ENCODE data around the gene SMPX.

Gene SMPX

DNA sequence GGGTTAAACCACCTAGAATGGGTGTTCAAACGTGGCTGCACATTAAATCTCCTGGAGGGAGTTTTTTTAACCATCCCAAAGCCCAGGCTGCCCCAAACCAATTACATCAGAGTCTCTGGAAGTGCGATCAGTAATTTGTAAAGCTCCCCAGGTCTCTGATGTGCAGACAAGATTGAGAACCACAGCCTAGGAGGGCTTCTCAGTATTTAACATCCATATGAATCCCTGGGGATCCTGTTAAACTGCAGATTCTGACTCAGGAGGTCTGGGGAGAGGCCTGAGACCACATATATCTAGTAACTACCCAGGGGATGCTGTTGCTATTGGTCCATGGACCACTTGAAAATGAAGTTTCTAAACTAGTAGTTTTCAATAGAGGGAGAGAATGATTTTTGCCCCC lies 42.6 kb downstream of the SMPX start:
- DNase-seq (ENCODE audit: low read depth, low spot score): no peak

DNA sequence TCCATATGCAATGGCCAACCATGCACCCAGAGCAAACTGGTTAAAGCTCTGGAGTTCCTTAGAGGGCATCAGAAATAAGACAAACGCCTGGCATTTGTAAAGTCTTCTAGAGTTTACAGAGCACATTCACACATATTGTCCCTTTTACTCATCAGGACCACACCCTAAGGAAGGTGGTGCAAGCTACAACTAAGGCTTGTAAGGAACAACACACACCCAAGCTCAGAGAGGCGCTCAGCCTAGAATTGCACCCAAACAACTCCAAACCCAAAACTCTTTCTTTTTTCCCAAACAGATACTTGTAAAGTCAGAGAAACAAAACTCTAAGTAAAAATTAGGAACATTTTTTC lies 46.1 kb downstream of the SMPX start:
- DNase-seq (ENCODE audit: low read depth, low spot score): no peak

DNA sequence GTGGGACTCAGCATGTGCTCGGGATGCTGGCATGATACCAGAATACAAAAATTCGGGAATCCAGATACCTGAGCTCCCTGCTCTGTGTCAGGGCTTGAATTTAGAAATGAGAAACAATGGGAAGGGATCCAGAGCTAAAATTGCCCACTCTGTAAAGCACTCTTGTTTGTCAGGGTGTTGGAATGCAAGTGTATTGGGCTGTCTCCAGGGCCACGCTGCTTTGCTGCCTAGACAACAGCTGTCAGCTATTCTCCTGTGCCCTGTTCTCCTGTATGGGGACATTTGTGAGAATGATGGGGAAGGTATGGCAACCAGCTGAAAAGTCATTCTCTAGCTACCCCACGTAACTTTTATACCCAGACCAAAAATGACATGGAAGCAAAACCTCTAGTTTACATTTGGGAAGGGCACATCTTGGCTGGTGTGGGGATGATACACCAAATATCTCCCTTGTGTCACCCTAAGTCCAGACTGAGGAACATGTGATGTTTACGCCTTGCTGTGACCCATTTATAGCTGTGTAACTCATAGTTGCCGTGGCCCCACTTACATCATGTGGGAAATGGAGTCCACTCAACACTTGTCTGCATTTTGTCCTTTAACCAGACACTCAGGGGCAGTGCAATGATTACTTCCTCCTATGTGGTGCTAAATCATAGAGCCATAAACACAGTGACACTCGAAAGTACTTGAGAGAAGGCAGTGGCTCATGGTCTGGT lies 46.6 kb downstream of the SMPX start:
- no peak for DNase-seq (ENCODE audit: low read depth, low spot score)

DNA sequence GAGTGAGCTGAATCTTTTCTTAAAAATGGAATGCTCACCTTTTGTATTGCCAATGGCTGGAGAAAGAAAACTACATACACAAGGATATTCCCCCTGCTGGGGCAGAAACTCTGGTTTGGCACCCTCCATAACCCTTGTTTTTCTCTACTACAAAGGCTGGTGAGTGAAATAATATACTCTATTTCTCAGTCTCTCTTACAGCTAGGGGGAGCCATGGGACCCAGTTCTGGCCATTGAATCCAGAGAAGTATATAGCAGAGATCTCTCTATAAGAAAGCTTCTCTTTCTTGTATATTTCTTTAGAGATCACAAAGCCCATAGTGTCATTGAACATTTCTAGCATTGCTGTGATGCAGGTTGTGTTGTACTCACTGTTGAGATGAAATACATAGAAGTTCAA lies 49.8 kb downstream of the SMPX start:
- no peak for DNase-seq (ENCODE audit: low read depth, low spot score)

DNA sequence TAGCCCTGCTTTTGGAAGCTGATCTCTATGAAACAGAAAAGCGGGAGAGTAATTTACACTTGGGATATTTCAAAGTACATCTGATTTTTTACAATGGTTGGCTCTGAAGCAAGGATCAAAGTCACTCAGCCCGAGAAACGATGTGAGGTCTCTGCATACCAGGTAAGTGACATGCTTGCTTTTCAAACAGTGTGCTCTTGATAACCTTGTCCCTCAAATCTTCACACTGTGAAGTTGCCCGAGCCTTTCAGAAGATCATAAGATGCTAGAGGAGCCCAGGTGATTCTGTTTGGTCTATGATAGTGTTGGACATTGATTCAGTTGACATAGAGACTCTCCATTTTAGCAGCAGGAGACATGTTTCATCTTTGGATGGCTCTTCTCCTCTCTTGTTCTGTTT lies 52.7 kb downstream of the SMPX start:
- DNase-seq (ENCODE audit: low read depth, low spot score): no peak

DNA sequence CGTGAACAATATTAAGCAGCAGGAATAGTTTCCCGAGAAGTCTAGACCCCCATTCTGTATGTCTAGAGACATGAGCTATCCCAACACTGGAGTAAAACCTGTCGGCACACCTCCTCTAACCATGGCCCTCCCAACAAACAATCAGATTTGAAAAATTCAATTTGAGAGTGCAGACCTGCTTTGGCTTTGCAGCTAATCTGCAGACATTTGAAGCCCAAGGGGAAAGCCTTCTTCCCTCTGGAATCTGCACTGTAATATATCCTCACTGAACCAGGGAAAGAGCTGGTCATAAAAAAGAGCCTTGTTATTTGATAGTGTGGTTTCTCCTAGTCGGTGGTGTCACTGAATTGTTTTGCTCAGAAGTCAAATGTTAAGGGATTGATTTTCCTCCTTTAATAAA lies 55.2 kb downstream of the SMPX start:
- no peak for DNase-seq (ENCODE audit: low read depth, low spot score)

DNA sequence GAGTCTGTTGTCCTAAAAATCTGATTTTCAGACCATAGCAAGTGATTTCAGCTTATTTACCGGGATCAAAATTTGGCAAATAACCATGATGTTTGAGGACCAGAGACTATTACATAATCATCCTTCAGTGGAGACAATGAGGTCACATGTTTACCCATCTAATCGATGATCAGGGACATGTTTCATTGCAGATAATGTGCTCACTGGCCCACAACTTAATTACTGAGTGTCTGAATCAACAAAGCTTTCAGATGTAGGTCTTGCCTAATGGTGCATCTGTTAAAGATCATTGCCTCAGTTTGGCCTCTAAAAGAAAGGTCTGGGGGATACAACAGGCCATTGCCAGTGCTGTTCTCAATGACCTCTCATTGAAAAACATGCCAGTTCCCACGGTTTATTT lies 56.9 kb downstream of the SMPX start:
- no peak for DNase-seq (ENCODE audit: low read depth, low spot score)

DNA sequence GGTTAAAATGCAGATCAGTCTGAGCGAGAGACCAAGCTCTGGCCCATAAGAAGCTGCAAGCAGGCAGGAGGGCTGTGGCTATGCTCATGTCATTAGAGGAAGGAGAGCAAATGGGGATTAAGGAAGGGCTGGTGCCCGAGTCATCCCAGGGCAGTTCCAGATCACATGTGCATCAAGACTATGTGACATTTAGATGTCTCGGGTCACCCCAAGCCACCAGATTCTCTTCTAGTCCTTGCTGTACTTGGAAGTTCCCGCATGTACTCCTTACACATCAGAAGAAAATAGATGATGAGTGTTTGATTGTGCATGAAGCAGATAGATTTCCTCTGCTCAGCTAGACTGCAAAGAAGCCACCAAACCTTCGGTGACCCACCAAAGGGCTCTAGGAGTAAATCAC lies 57.6 kb downstream of the SMPX start:
- DNase-seq (ENCODE audit: low read depth, low spot score): no peak

DNA sequence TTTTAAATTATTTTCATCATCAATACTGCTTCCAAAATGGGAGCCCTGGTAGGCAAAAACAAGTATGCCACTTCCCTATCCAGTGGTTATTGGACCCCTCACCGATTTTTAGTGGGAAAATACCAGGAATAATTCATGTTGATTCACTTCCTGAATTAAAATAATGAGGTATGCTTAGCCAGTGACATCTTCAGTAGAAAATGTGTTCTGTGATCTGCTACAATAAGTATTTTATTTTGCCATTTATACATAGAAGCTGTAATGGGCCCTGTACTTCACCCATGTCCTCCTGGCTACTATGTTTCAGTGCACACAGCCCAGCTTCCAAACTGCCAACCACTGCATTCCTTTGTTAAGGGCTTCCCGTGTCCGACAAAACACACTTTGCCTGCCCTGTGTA lies 58.8 kb downstream of the SMPX start:
- no peak for DNase-seq (ENCODE audit: low read depth, low spot score)

DNA sequence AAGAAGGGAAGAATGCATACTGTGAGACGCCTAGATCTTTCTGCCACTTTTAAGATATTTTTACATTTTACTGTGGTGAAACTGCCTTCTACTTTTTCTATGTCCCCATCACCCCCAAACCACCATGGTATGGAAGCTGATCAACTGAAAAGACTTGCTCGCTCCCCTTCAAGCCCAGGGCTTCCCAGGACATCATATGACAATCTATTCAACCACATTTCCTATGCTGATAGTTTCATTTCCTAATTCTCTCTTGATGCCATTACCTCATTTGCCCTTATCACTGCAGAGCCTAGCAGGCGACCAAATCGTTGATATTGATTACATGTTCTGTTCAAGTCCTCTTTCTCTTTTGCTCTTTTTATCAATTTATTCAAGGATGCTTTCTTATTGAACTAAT lies 59.6 kb downstream of the SMPX start:
- no peak for DNase-seq (ENCODE audit: low read depth, low spot score)

DNA sequence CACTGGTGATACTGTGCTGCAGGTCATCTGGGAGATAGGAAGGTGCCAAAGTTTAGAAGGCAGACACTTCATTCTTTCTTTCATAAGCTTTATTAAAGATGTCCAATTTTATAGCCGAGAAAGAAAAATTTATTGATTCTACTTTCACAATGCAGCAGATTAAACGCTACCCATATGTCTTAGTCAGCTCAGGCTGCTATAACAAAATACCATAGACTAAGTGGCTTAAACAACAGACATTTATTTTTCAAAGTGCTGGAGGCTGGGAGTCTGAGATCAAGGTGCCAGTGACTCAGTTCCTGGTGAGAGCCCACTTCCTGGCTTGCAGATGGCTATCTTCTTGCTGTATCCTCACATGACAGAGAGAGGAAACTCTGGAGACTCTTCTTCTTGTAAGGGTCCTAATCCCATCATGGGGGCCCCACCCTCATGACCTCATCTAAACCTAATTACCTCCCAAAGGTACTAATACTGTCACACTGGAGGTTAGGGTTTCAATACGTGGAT lies 66.4 kb downstream of the SMPX start:
- no peak for DNase-seq (ENCODE audit: low read depth, low spot score)

DNA sequence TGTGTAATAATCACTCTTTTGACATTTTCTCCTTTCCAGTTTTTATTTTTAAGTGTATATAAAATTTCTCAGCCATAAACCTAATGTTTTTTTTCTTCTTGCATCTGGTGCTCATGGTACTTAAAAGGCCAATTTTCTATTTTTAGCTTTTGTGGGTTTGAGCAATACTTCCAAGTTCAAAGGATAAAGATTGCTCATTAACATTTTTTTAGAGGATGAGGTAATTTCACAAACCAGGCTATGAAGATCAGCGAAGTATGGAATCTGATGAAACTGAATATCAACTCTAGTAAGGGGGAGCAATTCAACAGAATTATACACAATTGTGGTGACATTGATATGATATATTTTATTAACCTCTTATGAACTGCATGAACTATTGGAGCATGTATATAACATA lies 74.0 kb downstream of the SMPX start:
- no peak for DNase-seq (ENCODE audit: low read depth, low spot score)

DNA sequence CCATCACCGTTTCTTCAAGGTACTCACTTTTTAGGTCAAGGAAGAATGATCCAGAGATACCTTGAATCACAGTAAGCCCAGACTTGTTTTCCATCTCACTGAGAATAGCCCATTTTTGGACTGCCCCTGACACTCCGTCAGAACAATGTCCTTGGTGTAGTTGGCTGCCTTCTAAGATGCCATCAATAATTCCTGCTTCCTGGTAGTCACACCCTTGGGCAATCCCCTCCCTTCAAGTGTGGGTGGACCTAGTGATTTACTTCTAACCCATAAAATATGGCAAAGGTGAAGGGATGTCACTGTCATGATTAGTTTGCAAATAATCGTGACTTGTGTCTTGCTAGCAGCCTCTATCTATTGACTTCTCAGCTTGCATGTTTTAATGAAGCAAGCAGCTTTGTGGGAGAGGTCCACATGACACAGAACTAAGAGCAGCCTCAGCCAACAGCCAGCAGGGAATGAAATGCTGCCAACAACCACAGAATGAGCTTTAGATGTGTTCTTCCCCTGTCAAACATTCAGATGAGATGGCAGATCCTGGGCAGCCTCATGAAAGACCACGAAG lies 79.8 kb downstream of the SMPX start:
- DNase-seq (ENCODE audit: low read depth, low spot score): no peak

DNA sequence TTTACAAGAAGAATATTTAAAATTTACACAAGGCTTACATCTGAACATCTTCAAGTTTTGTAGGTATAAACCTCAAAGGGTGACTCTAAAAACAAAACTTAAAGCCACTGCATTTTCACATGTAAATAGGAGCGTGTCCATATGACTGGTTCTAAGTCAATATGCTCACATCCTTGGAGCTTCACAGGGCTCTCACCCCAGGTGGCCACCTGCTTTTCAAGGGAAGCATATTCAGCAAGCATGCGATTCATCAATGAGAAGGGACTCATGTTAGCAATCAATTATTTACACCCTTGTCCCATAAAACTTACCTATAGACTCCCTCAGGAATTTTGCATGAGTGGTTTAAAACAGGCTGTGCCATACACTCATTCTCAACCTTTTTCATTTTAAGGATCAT lies 82.0 kb downstream of the SMPX start:
- DNase-seq (ENCODE audit: low read depth, low spot score): no peak

DNA sequence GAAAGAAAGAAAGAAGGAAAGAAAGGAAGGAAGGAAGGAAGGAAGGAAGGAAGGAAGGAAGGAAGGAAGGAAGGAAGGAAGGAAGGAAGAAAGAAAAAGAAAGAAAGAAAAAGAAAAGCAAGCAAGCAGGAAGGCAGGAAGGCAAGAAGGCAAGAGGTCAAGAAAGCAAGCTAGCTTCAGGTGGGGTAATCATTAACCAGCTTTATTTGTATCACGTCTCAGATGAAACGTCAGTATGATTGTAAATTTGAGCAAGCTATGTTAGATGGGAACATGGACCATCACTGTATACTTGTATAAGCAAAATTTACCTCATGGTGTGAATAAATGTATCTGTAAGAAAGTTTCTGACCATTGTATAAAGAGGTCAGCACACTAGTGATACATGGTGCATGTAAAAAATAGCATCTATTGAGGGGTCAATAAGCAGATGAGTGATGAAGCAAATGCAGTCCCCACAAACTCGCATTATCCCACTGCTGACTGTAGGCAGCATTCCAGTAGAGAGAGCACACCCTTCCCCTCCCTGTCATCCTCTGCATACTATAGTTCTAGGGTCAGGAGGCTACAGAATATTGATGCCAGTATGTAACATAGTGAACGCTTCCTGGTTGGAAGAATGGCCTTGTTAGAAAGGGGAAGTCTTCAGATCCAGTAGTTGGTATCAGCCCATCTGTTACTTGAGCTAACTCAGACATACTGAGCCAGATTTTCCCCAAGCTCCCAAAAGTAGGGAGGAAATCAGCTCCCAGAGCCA lies 83.3 kb downstream of the SMPX start:
- DNase-seq (ENCODE audit: low read depth, low spot score): no peak

DNA sequence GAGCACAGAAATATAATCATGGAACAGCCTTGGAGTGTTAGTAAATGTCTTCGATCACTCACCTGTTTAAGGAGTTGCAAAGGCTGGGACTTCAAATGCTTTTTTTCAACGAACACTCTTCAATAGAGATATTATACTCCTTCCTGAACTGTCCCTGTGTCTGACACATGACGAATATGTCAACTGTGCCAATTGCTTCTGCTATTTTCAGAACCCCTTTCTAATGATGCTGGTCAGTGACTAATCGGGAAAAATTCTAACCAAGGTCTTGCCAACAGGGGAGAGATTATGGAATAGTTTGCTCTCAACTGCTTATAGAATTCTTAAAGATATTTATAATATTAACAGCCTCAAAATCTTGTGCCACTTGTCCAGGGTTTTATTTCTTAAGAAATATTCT lies 91.2 kb downstream of the SMPX start:
- no peak for DNase-seq (ENCODE audit: low read depth, low spot score)

DNA sequence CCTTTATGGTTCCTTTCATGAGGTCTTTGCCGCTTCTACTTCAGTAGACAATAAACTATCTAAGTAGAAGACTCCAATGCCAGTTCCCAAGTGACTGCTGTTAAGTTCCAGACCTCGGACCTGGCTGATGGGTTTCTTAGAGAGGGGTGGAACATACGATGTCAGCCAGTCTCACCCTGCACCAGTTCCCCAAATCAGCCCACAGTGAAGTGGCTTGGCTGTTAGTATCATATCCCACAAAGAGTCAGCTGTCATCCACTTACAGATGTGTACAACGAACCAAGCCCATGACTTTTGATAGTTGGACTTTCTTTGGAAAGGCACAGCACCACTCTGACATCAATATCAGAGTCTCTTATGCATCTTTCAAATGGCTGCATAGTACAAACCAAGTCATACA lies 91.7 kb downstream of the SMPX start:
- DNase-seq (ENCODE audit: low read depth, low spot score): no peak

DNA sequence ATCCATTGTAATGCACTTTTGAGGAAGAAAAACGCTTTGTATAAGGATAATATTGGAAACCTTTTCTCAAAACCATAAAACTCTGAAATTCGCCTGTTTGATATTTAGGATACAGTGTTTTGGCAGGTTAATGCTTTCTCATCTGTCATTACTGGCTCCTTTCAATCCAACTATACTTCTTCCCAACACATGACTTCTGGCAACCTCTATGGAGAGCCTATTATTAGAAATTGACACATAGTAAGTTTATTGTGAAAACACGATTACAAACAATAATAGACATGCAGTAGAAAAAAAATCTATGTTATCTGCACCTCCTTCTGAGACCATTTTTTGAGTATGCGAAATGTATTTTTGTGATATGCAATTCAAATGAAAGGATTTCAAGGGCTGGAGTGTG lies 95.2 kb downstream of the SMPX start:
- no peak for DNase-seq (ENCODE audit: low read depth, low spot score)

DNA sequence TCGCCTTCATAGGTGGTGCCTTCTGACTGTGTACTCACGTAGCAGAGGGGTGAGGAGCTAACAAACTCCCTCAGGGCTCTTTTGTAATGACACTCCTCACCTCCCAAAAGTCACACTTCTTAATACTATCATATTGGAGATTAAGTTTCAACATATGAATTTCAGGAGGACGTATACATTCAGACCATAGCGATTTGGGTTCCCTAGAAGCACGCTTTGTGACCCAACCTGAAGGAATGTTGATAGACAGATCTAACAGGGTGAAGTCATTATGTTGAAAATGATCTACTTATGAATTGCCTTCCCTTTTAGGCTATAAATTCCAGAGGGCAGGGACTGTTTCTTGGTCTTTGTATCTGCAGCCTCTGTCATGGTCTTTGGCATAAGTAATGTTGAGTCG lies 96.6 kb downstream of the SMPX start:
- DNase-seq (ENCODE audit: low read depth, low spot score): no peak

DNA sequence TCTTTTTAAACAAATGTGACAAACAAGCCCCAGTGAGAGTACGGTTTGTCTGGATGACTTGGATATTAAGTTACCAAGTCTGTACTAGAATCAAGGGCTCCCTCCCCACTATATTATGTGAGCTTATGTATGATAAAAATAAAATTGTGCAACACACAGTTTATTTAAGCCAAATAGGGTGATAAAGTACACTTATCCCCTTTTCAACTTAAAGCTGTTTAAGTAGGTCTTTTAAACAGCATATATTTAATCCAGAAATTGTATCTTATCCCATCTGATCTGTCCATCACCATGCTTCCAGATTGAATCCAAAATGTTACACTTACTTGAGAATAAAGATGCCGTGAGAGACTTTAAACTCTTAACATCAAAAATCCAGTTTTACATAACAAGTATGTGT lies 97.8 kb downstream of the SMPX start:
- no peak for DNase-seq (ENCODE audit: low read depth, low spot score)

DNA sequence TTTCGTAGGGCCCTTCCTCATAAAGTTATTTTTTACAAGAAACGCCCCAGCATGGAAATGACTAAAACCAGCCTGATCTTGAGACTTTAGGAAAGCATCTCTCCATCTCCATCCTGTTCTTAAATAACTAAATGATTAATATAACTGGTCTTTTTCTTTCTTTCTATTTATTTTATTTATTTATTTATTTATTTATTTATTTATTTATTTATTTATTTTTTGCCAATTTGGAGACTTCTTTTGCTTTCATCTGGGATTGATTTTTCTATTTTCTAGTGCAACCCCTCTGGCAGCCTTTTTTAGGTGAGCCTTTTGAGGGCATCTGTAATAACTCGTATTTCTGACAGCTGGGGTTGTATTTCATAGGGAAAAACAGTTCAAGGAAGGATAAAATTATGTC lies 98.6 kb downstream of the SMPX start:
- DNase-seq (ENCODE audit: low read depth, low spot score): no peak

DNA sequence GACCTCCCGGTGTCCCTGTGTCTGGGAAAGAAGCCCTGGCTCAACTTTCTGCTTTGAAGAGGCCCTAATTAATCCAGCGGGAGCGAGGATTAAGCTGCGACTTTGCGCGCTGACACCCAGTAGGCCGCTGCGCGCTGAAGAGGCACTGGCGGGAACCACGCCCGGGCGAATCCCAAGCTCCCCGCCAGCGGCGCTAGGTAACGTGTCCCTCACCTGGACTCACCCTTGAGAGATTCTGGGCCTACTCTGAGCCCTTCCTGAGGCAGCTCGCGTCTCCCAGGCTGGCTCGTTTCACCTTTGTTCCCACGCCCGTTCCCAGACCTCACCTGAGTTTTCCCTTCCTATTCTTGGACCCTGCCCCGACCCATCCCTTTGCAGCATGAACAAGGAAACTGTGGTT lies 99.2 kb downstream of the SMPX start:
- no peak for DNase-seq (ENCODE audit: low read depth, low spot score)

DNA sequence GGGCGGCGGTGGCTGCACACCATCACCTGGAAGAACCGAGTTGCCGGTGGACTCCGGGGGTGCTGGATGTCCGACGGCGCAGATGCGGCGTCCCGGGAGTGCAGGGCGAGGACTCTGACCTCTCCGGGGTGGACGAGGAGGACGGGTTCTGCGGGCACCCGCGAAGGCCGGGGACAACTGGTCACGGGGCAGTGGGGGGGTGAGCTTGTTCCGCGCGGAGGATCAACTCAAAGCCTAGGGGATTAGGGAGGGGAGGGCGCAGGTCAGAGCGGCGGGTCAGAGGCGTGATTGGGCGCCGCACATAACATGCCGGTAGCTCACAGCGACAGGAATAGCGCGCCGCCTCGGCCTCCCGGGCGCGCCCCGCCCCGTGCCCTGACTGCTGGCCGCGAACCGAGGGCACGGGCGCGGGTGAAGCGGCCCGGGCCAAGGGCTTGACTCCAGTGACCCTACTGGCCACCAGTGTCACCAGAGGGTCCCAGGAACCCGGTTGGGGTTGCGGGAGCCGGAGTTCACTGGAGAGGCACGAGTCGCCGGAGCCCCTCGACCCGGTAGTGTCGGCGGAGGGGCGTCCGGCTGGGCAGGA lies 99.7 kb downstream of the SMPX start, which contains the start of gene KLHL34:
KLHL34 (minus strand) TSS at position 179 of the 586 bp plus-strand sequence. CDS start 542 bp downstream, outside the sequence.
- no peak for DNase-seq (ENCODE audit: low read depth, low spot score)
